GM20000 (cell line): ENCODE results near the gene ZBP1.

Experiments
- DNase-seq: peaks from one replicate; pipeline ENCODE4 v3.0.0; 2012; ENCODE audit warnings: low spot score
- CTCF ChIP-seq: IDR thresholded peaks from 2 replicates; pipeline ENCODE4 v1.5.1; 2012; ENCODE audit warnings: mild to moderate bottlenecking, control low read depth; ENCODE audit errors: extremely low read depth, missing control alignments

Gene ZBP1

GRCh38 chr20:57613481-57613921 is 6.7 kb downstream of the ZBP1 start:
- TF ChIP-seq CTCF: no peak
- DNase-seq: no peak

- TF ChIP-seq CTCF: no peak
- DNase-seq: no peak
These were observed 7.3 kb downstream of the ZBP1 start for GRCh38 chr20:57612916-57613315.

- no peak for DNase-seq
These were observed 7.8 kb downstream of the ZBP1 start for GRCh38 chr20:57612436-57612835.

GRCh38 chr20:57611586-57612311 is 8.5 kb downstream of the ZBP1 start:
- DNase-seq: no peak
- no peak for TF ChIP-seq CTCF

More at GRCh38 chr20:57612436-57612835, 7.8 kb downstream of the ZBP1 start:
- no peak for TF ChIP-seq CTCF

GRCh38 chr20:57610261-57610952 is 9.8 kb downstream of the ZBP1 start:
- TF ChIP-seq CTCF: no peak
- no peak for DNase-seq

- no peak for TF ChIP-seq CTCF
- no peak for DNase-seq
These were observed 10.4 kb downstream of the ZBP1 start for GRCh38 chr20:57609842-57610167.

- no peak for DNase-seq
- TF ChIP-seq CTCF: no peak
These were observed 11.0 kb downstream of the ZBP1 start for GRCh38 chr20:57609086-57609841.
